Activated T-cell treated with anti-CD3 and anti-CD28 coated beads, Interleukin-2, amount 50 U/mL, for 24 hours (primary cell): ENCODE data around the gene CCDC50.

ENCODE experiments used
- DNase-seq: peaks from one replicate; pipeline ENCODE4 v3.0.0-alpha.2; 2020
- H3K27ac Mint-ChIP-seq: 2 replicates; pipeline ENCODE4 v1.8.0; 2020; ENCODE audit warnings: mild to moderate bottlenecking, mixed read lengths
- H3K27me3 Mint-ChIP-seq: 2 replicates; pipeline ENCODE4 v1.8.0; 2020; ENCODE audit warnings: mixed read lengths
- H3K36me3 Mint-ChIP-seq: 2 replicates; pipeline ENCODE4 v1.8.0; 2020; ENCODE audit warnings: low read depth, mixed read lengths
- H3K4me1 Mint-ChIP-seq: 2 replicates; pipeline ENCODE4 v1.8.0; 2020; ENCODE audit warnings: low read depth, mixed read lengths
- H3K4me3 Mint-ChIP-seq: 2 replicates; pipeline ENCODE4 v1.8.0; 2020; ENCODE audit warnings: mild to moderate bottlenecking, moderate library complexity, mixed read lengths
- H3K9me3 Mint-ChIP-seq: 2 replicates; pipeline ENCODE4 v1.8.0; 2020; ENCODE audit warnings: mixed read lengths

Gene CCDC50, protein sequence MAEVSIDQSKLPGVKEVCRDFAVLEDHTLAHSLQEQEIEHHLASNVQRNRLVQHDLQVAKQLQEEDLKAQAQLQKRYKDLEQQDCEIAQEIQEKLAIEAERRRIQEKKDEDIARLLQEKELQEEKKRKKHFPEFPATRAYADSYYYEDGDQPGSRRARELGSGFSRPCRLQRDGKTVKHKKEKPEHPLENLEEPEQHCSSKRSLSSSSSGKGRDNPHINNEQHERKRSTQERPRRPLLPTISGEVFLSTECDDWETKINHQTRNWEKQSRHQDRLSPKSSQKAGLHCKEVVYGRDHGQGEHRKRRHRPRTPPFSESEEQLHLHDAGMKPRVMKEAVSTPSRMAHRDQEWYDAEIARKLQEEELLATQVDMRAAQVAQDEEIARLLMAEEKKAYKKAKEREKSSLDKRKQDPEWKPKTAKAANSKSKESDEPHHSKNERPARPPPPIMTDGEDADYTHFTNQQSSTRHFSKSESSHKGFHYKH

DNA sequence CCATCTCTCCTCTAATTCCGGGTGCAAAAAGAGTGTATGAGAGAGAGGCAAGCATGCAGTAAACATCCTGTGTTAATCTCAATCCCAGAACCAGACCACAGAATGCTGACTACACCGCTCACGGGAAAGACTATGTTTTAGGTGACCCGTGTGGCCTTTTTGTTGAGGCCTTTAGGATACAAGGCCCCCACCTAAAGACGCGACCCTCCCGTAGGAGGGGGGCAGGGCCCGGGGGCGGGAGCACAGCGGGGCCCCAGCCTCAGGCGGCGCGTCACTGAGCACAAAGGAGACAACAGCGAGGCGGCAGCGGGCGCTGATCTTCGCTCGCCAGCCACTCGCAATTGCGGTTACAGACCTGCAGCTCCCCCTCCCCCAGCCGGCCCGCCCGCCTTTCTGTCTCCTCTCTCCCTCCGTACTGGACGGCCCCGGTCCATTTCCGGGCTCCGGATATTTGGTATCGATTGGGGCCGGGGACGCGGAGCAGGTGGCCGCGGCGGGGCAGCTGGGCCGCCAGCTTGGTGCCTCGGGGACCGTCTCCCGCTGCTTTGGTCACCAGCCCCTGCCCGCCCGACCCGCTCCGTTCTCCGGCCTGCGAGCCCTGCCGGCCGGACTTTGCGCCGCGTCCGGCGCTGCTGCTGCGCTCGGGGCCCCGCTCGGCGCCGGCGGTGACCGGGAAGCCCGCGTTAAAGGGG, at the start of gene CCDC50:
TSS of gene CCDC50 (plus strand) at position 433 of the 692 bp plus-strand sequence. CDS start 281 bp downstream, outside the sequence.
- Mint-ChIP-seq H3K36me3 (peaks cover 3% of the 10 kb centered on the region), H3K27me3 (peaks cover 32% of the 10 kb centered on the region), H3K9me3 (no peaks in the 10 kb centered on the region), H3K27ac (peak within 1 kb of the TSS; percentile 74), H3K4me3 (peak within 1 kb of the TSS; percentile 78), H3K4me1 (peaks cover 19% of the 10 kb centered on the region)
- peak; percentile 63 for DNase-seq

DNA sequence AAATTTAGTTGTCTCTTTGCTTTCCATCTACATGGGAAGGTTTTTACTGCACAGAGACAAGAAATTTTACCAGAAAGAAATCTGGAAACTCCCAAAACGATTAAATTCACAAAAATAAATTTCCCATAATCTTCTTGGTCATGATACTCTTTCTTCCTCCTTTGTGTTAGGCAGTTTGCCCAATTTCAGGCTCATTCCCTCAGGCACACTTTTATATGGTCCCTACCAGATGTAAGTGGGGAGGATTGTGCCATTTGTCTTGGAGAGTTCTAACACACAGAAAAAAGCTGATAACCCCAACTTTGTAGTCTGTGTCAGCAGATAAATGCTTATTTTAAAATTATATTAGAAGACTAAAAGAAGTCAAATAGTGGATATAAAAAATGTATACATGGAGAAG, 49.1 kb upstream of the CCDC50 start:
- no peak overlapping the region for H3K27ac Mint-ChIP-seq
- H3K27me3 Mint-ChIP-seq: no peaks in the 10 kb centered on the region
- DNase-seq: no peak
- H3K4me3 Mint-ChIP-seq: no peak overlapping the region
- H3K9me3 Mint-ChIP-seq: peaks cover under 1% of the 10 kb centered on the region
- H3K36me3 Mint-ChIP-seq: no peaks in the 10 kb centered on the region
- no peaks in the 10 kb centered on the region for H3K4me1 Mint-ChIP-seq

DNA sequence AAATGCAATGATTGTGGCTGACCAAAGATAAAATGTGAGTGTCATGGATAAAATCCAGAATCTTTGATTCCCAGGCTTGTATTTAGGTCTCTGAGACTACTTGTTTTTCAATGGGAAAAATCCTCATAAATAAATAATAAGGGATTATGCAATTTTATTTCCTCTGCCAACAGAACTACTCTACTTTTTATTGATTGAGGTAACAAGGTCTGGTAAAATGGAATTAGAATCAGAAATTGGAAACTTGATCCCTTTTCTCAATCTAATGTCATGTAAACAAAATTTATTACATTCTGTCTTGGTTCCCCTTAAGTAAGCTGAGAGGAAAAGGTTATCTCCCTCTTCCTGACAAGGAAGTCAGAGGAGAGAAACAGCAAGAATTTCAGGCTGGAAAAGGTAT, 48.3 kb upstream of the CCDC50 start:
- Mint-ChIP-seq H3K4me1 (no peaks in the 10 kb centered on the region), H3K4me3 (no peak overlapping the region), H3K9me3 (peaks cover 2% of the 10 kb centered on the region), H3K36me3 (no peaks in the 10 kb centered on the region), H3K27ac (no peak overlapping the region), H3K27me3 (no peaks in the 10 kb centered on the region)
- no peak for DNase-seq

DNA sequence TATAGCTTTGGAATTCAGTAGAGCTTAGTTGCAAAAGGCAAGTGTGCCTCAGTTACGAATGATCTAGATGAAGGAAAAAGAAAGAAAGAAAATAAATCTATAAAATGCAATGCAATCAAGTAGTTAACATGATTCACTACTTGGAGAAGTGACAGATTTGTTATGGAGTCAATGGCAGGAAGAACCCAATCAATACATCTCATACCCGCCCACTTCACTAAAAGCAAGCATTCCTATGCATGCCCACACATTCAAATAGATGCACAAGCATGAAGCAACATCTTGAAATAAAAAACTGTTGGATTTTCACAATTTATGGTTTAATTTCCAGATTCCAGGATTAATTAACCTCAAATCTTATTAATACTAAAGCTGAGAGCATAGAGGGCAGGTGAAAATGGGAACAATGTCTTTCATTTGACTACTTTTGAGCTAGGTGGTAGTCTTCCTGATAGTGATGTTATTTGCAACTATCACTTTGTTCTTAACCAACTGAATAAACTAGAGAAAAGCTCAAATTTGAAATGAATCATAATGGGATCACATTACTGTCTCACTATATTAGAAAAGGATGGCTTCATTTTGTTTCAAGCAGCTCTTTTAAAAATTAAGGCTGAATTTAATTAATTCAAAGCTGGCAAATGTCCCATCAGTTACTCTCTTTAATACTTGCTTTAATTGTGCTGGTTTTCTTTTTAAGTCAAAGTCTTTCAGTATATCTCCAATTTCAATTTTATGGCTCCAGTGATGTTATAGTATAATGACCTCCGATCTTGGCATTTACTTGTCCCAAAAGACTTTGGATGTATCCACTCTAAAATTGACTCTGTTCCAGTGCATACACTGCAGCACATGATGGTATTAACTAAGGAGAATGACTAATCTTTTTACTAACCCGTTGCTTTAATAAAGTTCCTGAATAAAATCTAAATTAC, 46.7 kb upstream of the CCDC50 start:
- H3K9me3 Mint-ChIP-seq: peaks cover 2% of the 10 kb centered on the region
- H3K4me1 Mint-ChIP-seq: no peaks in the 10 kb centered on the region
- DNase-seq: no peak
- H3K27me3 Mint-ChIP-seq: no peaks in the 10 kb centered on the region
- H3K4me3 Mint-ChIP-seq: no peak overlapping the region
- H3K27ac Mint-ChIP-seq: no peak overlapping the region
- H3K36me3 Mint-ChIP-seq: no peaks in the 10 kb centered on the region

DNA sequence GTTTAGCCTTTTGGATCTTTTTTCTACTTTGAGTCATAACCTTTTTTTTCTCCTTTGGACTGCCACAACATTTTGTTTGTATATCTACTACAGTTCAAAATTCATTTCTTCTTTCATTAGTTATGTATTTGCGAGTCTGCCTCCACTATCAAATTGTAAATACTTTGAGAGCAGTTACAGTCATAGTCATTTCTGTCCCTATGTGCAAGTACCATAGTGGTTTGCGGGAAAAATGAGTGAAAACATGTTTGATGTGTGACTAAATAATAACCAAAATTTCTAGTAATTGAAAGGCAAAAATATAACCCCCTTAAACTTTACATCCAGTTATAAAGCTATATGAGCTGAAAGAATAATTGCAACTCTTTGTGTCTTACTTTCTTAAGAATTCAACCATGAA, 45.8 kb upstream of the CCDC50 start:
- no peak overlapping the region for H3K4me3 Mint-ChIP-seq
- no peaks in the 10 kb centered on the region for H3K4me1 Mint-ChIP-seq
- DNase-seq: no peak
- no peak overlapping the region for H3K27ac Mint-ChIP-seq
- H3K27me3 Mint-ChIP-seq: no peaks in the 10 kb centered on the region
- peaks cover 2% of the 10 kb centered on the region for H3K9me3 Mint-ChIP-seq
- no peaks in the 10 kb centered on the region for H3K36me3 Mint-ChIP-seq

DNA sequence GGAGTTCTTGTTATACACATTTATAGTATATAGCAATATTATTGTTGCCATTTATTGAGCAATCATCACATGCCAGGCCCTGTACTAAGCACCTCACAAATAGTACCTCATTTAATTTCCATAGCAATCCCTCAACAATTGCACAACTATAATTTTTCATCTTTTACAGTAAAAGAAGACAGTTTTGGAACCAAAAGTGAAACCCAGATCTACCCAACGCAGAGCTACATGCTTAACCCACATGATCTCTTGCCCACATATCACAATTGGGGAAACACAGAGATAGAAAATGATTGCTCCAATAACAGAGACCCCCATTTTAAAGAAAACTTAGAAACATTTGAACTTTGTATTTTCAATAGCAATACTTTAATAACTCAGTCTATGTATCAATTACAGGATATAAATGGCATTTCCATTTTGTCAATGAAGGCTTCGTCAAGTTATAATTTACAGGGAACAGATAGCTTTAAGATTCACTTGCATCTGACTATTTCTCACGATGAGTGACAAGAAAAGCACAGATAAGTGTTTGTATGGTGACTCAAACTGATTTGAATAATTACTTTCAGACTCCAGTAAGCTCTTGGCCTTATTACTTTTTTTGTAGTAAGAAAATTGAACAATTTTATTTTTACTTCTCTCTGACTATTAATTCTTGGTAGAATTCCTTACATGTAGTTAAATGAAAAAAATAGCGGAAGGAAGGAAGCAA, 38.7 kb upstream of the CCDC50 start:
- Mint-ChIP-seq H3K36me3 (no peaks in the 10 kb centered on the region), H3K27ac (peak overlapping the region; percentile 7), H3K9me3 (peaks cover 2% of the 10 kb centered on the region), H3K4me1 (peaks cover 9% of the 10 kb centered on the region), H3K4me3 (no peak overlapping the region), H3K27me3 (no peaks in the 10 kb centered on the region)
- no peak for DNase-seq

DNA sequence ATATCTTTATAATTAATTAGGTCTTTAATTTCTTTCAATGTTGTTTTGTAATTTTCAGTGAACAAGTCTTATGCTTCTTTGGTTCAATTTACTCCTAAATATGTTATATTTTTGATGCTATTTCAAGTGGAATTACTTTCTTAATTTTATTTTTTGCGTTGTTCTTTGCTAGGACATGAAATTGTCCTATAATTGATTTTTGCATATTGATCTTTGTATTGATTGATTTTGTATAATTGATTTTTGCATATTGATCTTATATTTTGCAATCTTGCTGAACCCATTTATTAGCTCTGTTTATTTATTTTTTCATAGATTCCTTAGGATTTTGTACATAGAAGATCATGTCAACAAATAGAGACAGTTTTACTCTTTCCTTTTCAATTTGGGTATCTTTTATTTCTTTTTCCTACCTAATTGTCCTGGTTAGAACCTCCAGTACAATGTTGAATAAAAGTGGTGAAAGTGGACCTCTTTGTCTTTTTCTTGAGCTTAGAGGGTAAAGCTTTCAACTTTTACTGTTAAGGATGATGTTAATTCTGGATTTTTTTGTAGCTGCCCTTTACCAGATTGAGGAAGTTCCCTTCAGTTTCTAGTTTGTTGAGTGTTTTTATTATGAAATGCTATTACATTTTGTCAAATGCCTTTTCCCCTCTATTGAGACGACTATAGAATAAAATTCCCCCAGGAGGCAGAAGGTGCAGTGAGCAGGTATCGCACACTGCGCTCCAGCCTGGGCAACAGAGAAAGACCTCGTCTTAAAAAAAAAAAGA, 36.8 kb upstream of the CCDC50 start:
- peaks cover 9% of the 10 kb centered on the region for H3K4me1 Mint-ChIP-seq
- no peaks in the 10 kb centered on the region for H3K27me3 Mint-ChIP-seq
- DNase-seq: no peak
- no peaks in the 10 kb centered on the region for H3K36me3 Mint-ChIP-seq
- H3K4me3 Mint-ChIP-seq: no peak overlapping the region
- no peak overlapping the region for H3K27ac Mint-ChIP-seq
- H3K9me3 Mint-ChIP-seq: peaks cover 2% of the 10 kb centered on the region

DNA sequence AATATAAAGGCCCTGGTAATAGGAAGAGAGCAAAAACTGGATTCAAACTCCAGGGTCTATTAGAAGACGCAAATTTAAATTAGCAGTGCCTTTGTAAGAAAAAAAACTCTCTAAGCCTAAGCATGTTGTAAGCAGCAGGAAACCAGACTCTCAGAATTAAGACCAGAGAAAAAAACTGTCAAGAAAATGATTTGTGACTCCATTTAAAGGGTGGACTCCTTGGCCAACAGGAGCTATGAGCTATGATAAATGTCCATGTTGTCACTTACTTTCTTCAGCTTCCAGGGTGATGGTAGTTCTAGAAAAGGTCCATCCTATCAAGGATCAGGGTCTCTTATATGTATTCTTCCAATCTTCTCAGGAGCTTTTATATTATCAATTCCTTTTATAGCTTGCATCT, 34.9 kb upstream of the CCDC50 start:
- Mint-ChIP-seq H3K4me1 (peaks cover 9% of the 10 kb centered on the region), H3K9me3 (peaks cover 2% of the 10 kb centered on the region), H3K27ac (no peak overlapping the region), H3K27me3 (no peaks in the 10 kb centered on the region), H3K4me3 (no peak overlapping the region), H3K36me3 (no peaks in the 10 kb centered on the region)
- DNase-seq: no peak

DNA sequence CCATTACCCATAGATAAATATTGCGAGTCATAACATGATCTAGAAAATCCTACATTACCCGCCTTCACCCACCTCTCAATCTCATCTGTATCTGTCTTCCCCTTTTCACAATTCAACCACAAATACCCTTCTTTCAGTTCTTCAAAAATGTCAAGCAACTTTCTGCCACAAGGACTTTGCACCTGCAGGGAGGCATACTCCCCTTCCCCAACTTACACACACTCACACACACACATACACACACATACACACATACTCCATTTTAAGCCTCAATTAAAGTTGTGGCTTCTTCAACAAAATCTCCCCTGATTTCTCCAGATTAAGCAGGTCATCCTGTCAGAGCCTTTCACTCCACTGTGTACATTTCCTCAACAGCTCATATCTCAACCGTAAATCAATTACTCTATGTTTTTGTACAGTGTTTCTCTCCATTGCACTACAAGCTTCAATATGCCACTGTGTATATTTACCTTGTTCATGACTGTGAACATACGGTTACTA, 33.1 kb upstream of the CCDC50 start:
- Mint-ChIP-seq H3K4me3 (no peak overlapping the region), H3K36me3 (no peaks in the 10 kb centered on the region), H3K9me3 (peaks cover 2% of the 10 kb centered on the region), H3K27ac (no peak overlapping the region), H3K27me3 (no peaks in the 10 kb centered on the region), H3K4me1 (no peaks in the 10 kb centered on the region)
- DNase-seq: no peak

DNA sequence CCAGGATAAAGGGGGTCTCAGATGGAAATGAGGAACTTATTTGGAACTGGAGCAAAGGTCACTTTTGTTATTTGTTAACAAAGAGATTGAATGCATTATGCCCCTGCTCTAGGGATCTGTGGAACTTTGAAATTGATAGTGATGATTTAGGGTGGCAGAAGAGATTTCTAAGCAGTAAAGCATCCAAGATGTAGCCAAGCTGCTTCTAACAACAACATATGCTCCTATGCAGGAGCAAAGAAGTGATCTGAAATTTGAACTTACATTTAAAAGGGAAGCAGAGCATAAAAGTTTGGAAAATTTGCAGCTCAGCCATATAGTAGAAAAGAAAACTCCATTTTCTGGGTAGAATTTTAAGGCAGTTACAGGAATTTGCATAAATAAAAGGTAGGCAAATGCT, 30.3 kb upstream of the CCDC50 start:
- Mint-ChIP-seq H3K36me3 (no peaks in the 10 kb centered on the region), H3K4me3 (no peak overlapping the region), H3K9me3 (peaks cover 2% of the 10 kb centered on the region), H3K4me1 (no peaks in the 10 kb centered on the region), H3K27me3 (no peaks in the 10 kb centered on the region), H3K27ac (no peak overlapping the region)
- no peak for DNase-seq

DNA sequence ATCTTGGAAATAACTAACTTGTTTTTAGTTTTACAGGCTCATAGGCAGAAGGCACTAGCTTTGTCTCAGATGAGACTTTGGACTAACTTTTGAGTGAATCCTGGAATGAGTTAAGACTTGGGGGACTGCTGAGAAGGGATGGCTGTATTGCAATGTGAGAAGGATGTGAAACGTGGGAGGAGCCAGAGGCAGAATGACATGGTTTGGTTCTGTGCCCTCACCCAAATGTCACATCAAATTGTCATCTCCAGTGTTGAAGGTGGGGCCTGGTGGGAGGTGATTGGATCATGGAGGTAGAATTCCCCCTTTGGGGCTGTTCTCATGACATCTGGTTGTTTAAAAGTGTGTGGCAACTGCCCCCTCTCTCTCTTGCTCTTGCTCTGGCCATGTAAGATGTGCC, 28.8 kb upstream of the CCDC50 start:
- Mint-ChIP-seq H3K27ac (no peak overlapping the region), H3K9me3 (no peaks in the 10 kb centered on the region), H3K27me3 (no peaks in the 10 kb centered on the region), H3K4me1 (no peaks in the 10 kb centered on the region), H3K36me3 (no peaks in the 10 kb centered on the region), H3K4me3 (no peak overlapping the region)
- no peak for DNase-seq

DNA sequence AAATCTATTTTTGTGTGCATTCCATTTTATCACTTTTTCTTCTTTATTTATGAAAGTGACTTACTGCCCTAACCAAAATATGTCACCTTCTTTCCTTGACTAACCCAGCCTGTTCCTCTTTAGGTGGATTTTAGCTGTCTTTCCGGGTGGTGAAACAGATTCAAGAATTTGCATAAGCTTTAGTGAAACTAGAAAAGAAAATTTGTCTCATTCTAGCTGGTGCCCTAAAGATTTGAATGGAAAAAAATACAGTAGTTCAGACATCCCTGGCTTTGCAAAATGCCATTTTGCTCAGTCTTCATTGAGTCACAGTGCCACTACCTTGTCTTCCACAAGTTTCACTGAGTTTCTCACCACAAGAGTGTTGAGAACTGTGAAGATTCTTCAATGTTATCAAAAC, 28.2 kb upstream of the CCDC50 start:
- DNase-seq: no peak
- Mint-ChIP-seq H3K9me3 (no peaks in the 10 kb centered on the region), H3K4me1 (no peaks in the 10 kb centered on the region), H3K27me3 (no peaks in the 10 kb centered on the region), H3K27ac (no peak overlapping the region), H3K4me3 (no peak overlapping the region), H3K36me3 (no peaks in the 10 kb centered on the region)

DNA sequence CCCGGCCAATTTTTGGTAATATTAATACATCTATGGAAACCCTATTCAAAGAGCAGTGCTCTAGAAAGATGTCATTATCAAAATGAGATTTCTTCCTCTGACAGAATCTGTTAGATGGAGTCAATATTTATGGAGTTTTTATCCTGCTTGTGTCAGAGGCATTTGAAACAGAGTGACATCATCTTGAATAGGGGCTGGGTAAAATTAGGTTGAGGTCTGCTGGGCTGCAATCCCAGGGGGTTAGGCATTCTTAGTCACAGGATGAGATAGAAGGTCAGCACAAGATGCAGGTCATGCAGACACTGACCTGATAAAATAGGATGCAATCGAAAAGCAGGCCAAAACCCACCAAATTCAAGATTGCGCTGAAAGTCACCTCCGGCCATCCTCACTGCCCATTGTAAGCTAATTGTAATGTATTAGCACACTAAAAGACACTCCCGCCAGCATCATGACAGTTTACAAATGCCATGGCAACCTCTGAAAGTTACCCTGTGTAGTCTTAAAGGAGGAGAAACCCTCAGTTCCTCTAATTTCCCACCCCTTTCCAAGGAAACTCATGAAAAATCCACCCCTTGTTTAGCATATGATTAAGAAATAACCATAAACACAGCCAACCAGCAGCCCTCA, 27.3 kb upstream of the CCDC50 start:
- no peak overlapping the region for H3K27ac Mint-ChIP-seq
- DNase-seq: no peak

More for the DNA sequence above, 27.3 kb upstream of the CCDC50 start:
- Mint-ChIP-seq H3K36me3 (no peaks in the 10 kb centered on the region), H3K4me3 (no peak overlapping the region), H3K9me3 (no peaks in the 10 kb centered on the region), H3K27me3 (no peaks in the 10 kb centered on the region), H3K4me1 (no peaks in the 10 kb centered on the region)
